K562 (cell line): ENCODE results near the gene ABHD8. TPM values are rescaled to one million over a fixed set of nuclear protein-coding genes. Genes with fewer than 3 reads are reported as not detected.

Experiments used
- BRF1 ChIP-seq: IDR thresholded peaks from 3 replicates; pipeline ENCODE4 v1.6.1; 2011; ENCODE audit warnings: borderline replicate concordance, mild to moderate bottlenecking; ENCODE audit not compliant: insufficient read length; ENCODE audit errors: extremely low read depth
- CBX1 ChIP-seq: sonication (generic); IDR thresholded peaks from 2 replicates; pipeline ENCODE4 v1.6.1; 2016; ENCODE audit warnings: antibody characterized with exemption, low read depth, mild to moderate bottlenecking
- ETS1 ChIP-seq: conservative IDR thresholded peaks from 2 replicates; pipeline ENCODE4 v1.6.1; 2011; ENCODE audit warnings: low read depth, mild to moderate bottlenecking, low read length; ENCODE audit not compliant: control insufficient read depth
- FOXK1 ChIP-seq: sonication (generic); formaldehyde crosslinking; IDR thresholded peaks from 2 replicates; pipeline ENCODE4 v1.8.0; 2022; ENCODE audit warnings: missing genetic modification reagents, mild to moderate bottlenecking, borderline replicate concordance
- FUS ChIP-seq: fragments of 200-400 bp; formaldehyde crosslinking; optimal IDR thresholded peaks from 2 replicates; pipeline ENCODE3; 2017; ENCODE audit warnings: low read depth, low read length
- HCFC1 ChIP-seq: IDR thresholded peaks from 2 replicates; pipeline ENCODE4 v1.6.1; 2012; ENCODE audit warnings: low read depth, low read length, improper control_type of control experiment
- HLTF ChIP-seq: fragments of 450-650 bp; IDR thresholded peaks from 2 replicates; pipeline ENCODE4 v1.6.1; 2016
- HNRNPUL1 ChIP-seq: fragments of 200-400 bp; formaldehyde crosslinking; IDR thresholded peaks from 2 replicates; pipeline ENCODE4 v1.6.1; 2017; ENCODE audit warnings: low read length
- IRF1 ChIP-seq: sonication (generic); formaldehyde crosslinking; IDR thresholded peaks from 2 replicates; pipeline ENCODE4 v1.8.0; 2022; ENCODE audit warnings: missing genetic modification reagents, mild to moderate bottlenecking, borderline replicate concordance
- KLF10 ChIP-seq: fragments of 250-450 bp; sonication (Bioruptor Pico); IDR thresholded peaks from 2 replicates; pipeline ENCODE4 v1.6.1; 2021; ENCODE audit warnings: matching md5 sums
- MAX ChIP-seq: sonication (generic); formaldehyde crosslinking; IDR thresholded peaks from 2 replicates; pipeline ENCODE4 v1.9.0; 2022; ENCODE audit warnings: mild to moderate bottlenecking, missing genetic modification reagents
- MAZ ChIP-seq, 2 experiments: fragments of 450-650 bp in 1 of 2; sonication (generic) in 1 of 2; formaldehyde crosslinking; IDR thresholded peaks in 1 of 2; conservative IDR thresholded peaks in 1 of 2; 2 replicates each; pipeline versions ENCODE4 v1.4.0 to v1.5.0; 2020; ENCODE audit warnings: mild to moderate bottlenecking in 1 of 2, missing genetic modification reagents in 1 of 2
- MYC ChIP-seq, 2 experiments: fragments of 250-450 bp in 1 of 2; sonication (Bioruptor Pico) in 1 of 2; IDR thresholded peaks; 2 replicates each; pipeline versions ENCODE4 v1.5.1 to v1.6.1; 2012 to 2021; ENCODE audit warnings: low read depth in 2 of 2, borderline replicate concordance in 1 of 2, improper control_type of control experiment in 1 of 2, low read length in 1 of 2, mild to moderate bottlenecking in 1 of 2, moderate library complexity in 1 of 2
- MYNN ChIP-seq, 2 experiments: sonication (generic); formaldehyde crosslinking in 1 of 2; IDR thresholded peaks; 2 replicates each; pipeline versions ENCODE4 v1.5.0 to v1.6.1; 2016 to 2020; ENCODE audit warnings: antibody characterized with exemption in 1 of 2, missing genetic modification reagents in 1 of 2
- NCOA2 ChIP-seq, 2 experiments: fragments of 450-650 bp; IDR thresholded peaks; 2 replicates each; pipeline ENCODE4 v1.6.1; 2018; ENCODE audit warnings: mild to moderate bottlenecking in 2 of 2, moderate library complexity in 1 of 2; ENCODE audit not compliant: partially characterized antibody in 2 of 2
- NFYB ChIP-seq: IDR thresholded peaks from 2 replicates; pipeline ENCODE4 v1.6.1; 2011; ENCODE audit warnings: mild to moderate bottlenecking, moderate library complexity; ENCODE audit not compliant: insufficient read length; ENCODE audit errors: extremely low read depth
- SIN3B ChIP-seq: fragments of 450-650 bp; IDR thresholded peaks from 2 replicates; pipeline ENCODE4 v1.6.1; 2017; ENCODE audit warnings: low read depth, mild to moderate bottlenecking, moderate library complexity
- STAT5B ChIP-seq: fragments of 250-450 bp; sonication (Bioruptor Pico); IDR thresholded peaks from 2 replicates; pipeline ENCODE4 v1.8.0; 2021; ENCODE audit warnings: mild to moderate bottlenecking, inconsistent platforms
- TBP ChIP-seq: optimal IDR thresholded peaks from 2 replicates; pipeline ENCODE3; 2011; ENCODE audit warnings: low read depth, low read length, improper control_type of control experiment
- TFAP4 ChIP-seq: sonication (generic); formaldehyde crosslinking; IDR thresholded peaks from 2 replicates; pipeline ENCODE4 v1.8.0; 2022; ENCODE audit warnings: missing genetic modification reagents, mild to moderate bottlenecking, moderate library complexity, borderline replicate concordance
- TRIM24 ChIP-seq, 2 experiments: fragments of 450-650 bp; IDR thresholded peaks; 2 replicates each; pipeline ENCODE4 v1.6.1; 2016
- TRIM28 ChIP-seq: fragments of 450-650 bp; IDR thresholded peaks from 2 replicates; pipeline ENCODE4 v1.6.1; 2017
- USF1 ChIP-seq: sonication (generic); formaldehyde crosslinking; IDR thresholded peaks from 2 replicates; pipeline ENCODE4 v1.9.0; 2022; ENCODE audit warnings: mild to moderate bottlenecking, missing genetic modification reagents
- ZBTB17 ChIP-seq: fragments of 450-650 bp; formaldehyde crosslinking; IDR thresholded peaks from 2 replicates; pipeline ENCODE4 v1.4.0; 2020; ENCODE audit warnings: mild to moderate bottlenecking
- ZFP1 ChIP-seq: fragments of 450-650 bp; formaldehyde crosslinking; IDR thresholded peaks from 2 replicates; pipeline ENCODE4 v1.4.0; 2020; ENCODE audit warnings: mild to moderate bottlenecking, mixed read lengths
- ZNF589 ChIP-seq: fragments of 200-800 bp; sonication (Bioruptor generic); IDR thresholded peaks from 2 replicates; pipeline ENCODE4 v1.6.1; 2016; ENCODE audit warnings: low read depth, missing genetic modification characterization, missing compliant biosample characterization
- ZNF696 ChIP-seq: fragments of 250-450 bp; sonication (Bioruptor Pico); conservative IDR thresholded peaks from 2 replicates; pipeline ENCODE4 v1.4.0; 2020; ENCODE audit warnings: mild to moderate bottlenecking, moderate library complexity
- polyA plus RNA-seq, 8 experiments: library from polyadenylated mRNA; depleted of rRNA in 4 of 8; stranded (reverse) in 5 of 8; unstranded in 3 of 8; fragments of >200 nt; fragmentation: Nextera tagmentation in 2 of 8; fragmentation: Illumina TruSeq in 1 of 8; extraction: Ambion mirVana in 2 of 8; extraction: Trizol in 1 of 8; gene quantifications; 2 replicates each; pipeline versions ENCODE4 v1.2.1 to v1.2.3, GENCODE V29; 2011 to 2014; ENCODE audit warnings: inconsistent platforms in 1 of 8, missing spikeins in 1 of 8
- total RNA-seq, 7 experiments: library from RNA; depleted of rRNA in 6 of 7; stranded (reverse); fragments of >200 nt in 6 of 7; fragmentation: Illumina TruSeq in 2 of 7; extraction: Trizol in 2 of 7; gene quantifications; 2 replicates each; pipeline versions ENCODE4 v1.2.1 to v1.2.3, GENCODE V29; 2011 to 2021; ENCODE audit warnings: low replicate concordance in 1 of 7

ABHD8 gene
- total and polyA plus RNA-seq, 9 of the 15 experiments (the other 6 are each of a cell fraction or from before 2014, with no cell fraction given) = 0.04 to 6.6 (median 2.0) TPM; not detected in 1

GRCh38 chr19:17309965-17310461 is 6.8 kb upstream of the ABHD8 start (continued):
- no peak for TF ChIP-seq MAX (CRISPR knock-in tag)
- no peak for TF ChIP-seq BRF1
- no peak for TF ChIP-seq TRIM28
- TF ChIP-seq ZNF696 (CRISPR knock-in tag) = no peak
- no peak for TF ChIP-seq NFYB
- TF ChIP-seq TRIM24 (IDR thresholded peaks at IDR 0.05) = no peak
- no peak for TF ChIP-seq HLTF
- no peak for TF ChIP-seq TBP
- TF ChIP-seq ZBTB17 (CRISPR knock-in tag) = no peak
- no peak for TF ChIP-seq IRF1 (CRISPR knock-in tag)
- no peak for TF ChIP-seq MYC (IDR thresholded peaks at IDR 0.05; ENCODE audit: low read depth, low read length)
- TF ChIP-seq MYC (CRISPR knock-in tag; IDR thresholded peaks at IDR 0.05; ENCODE audit: borderline replicate concordance, low read depth) = no peak; the same call in 1 of the 2 replicates
- no peak for TF ChIP-seq ETS1
- TF ChIP-seq NCOA2 (IDR thresholded peaks at IDR 0.05; ENCODE audit: partially characterized antibody in 2 of 2) = no peak
- TF ChIP-seq SIN3B = peak; percentile 11; the same call in 1 of the 2 replicates
- no peak for TF ChIP-seq HNRNPUL1
- 0 out of 2 replicates have a peak, but pooled peaks have one; percentile 31 for TF ChIP-seq ZNF589 (CRISPR knock-in tag)
- peak; percentile 32 for TF ChIP-seq HCFC1
- no peak for TF ChIP-seq USF1
- no peak for TF ChIP-seq FOXK1 (CRISPR knock-in tag)
- no peak for TF ChIP-seq FUS
- TF ChIP-seq TFAP4 = no peak
- TF ChIP-seq MYNN (IDR thresholded peaks at IDR 0.05) = no peak
- no peak for TF ChIP-seq MYNN (CRISPR knock-in tag; IDR thresholded peaks at IDR 0.05)
- no peak for TF ChIP-seq CBX1
- TF ChIP-seq STAT5B (CRISPR knock-in tag) = no peak
- TF ChIP-seq KLF10 = no peak
- TF ChIP-seq MAZ (CRISPR knock-in tag; conservative IDR thresholded peaks at IDR 0.05 in 1 of 2, IDR thresholded peaks at IDR 0.05 in 1 of 2) = no peak
- no peak for TF ChIP-seq ZFP1 (CRISPR knock-in tag)
